B cell (primary cell): ENCODE results near the gene ZNF135. TPM values are rescaled to one million over a fixed set of nuclear protein-coding genes. Genes with fewer than 3 reads are reported as not detected.
A peak's percentile ranks its signal among the peaks of the same experiment; 100 is the strongest.

Experiments
- ATAC-seq: fragments of 200-7000 bp; cut with Tn5 transposase; one replicate; pipeline ENCODE4 v1.10.0; 2021; ENCODE audit warnings: low read depth, mild to moderate bottlenecking, moderate number of reproducible peaks, moderate library complexity
- CTCF ChIA-PET: fragments of 350-600 bp; sonication (Branson Sonifier 250); formaldehyde crosslinking; loops from one replicate; lab custom pipeline; 2021; ENCODE audit warnings: antibody characterized with exemption, inconsistent platforms; lab: Charles Lee
- POLR2A ChIA-PET: fragments of 350-600 bp; sonication (Branson Sonifier 250); formaldehyde crosslinking; loops from one replicate; lab custom pipeline; 2021; ENCODE audit warnings: antibody characterized with exemption; lab: Charles Lee
- DNase-seq: peaks from one replicate; pipeline ENCODE4 v3.0.0; 2013
- H2AFZ ChIP-seq: 2 replicates; pipeline ENCODE4 v1.6.1; 2012; ENCODE audit warnings: mild to moderate bottlenecking, low read depth, low read length; ENCODE audit not compliant: insufficient read depth, poor library complexity, severe bottlenecking
- H3K27ac ChIP-seq, 2 donors: 1 replicate in 1 of 2; 2 replicates in 1 of 2; pipeline ENCODE4 v1.5.1; 2012 to 2013; ENCODE audit warnings: low read length in 2 of 2, mild to moderate bottlenecking in 2 of 2, moderate library complexity in 1 of 2
- H3K27me3 ChIP-seq, 4 experiments: fragments of 200-600 bp in 1 of 4; sonication (generic) in 1 of 4; replicated peaks in 1 of 4; 1 replicate in 2 of 4; 2 replicates in 2 of 4; pipeline versions ENCODE4 v1.6.1 to v1.7.0; 2013 to 2016; ENCODE audit warnings: low read length in 3 of 4, mild to moderate bottlenecking in 2 of 4, mixed read lengths in 1 of 4, moderate library complexity in 1 of 4; ENCODE audit not compliant: insufficient read depth in 4 of 4, control insufficient read depth in 3 of 4; ENCODE audit errors: control extremely low read depth in 1 of 4
- H3K36me3 ChIP-seq, 2 experiments: replicated peaks in 1 of 2; 1 replicate in 1 of 2; 2 replicates in 1 of 2; pipeline versions ENCODE4 v1.6.1 to v1.7.1; 2013; ENCODE audit warnings: low read length in 1 of 2; ENCODE audit not compliant: insufficient read depth in 2 of 2, control insufficient read depth in 1 of 2; ENCODE audit errors: control extremely low read depth in 1 of 2, extremely low read depth in 1 of 2
- H3K4me1 ChIP-seq, 2 donors: fragments of 200-600 bp in 1 of 2; sonication (generic) in 1 of 2; 1 replicate in 1 of 2; 2 replicates in 1 of 2; pipeline versions ENCODE4 v1.5.1 to v1.6.1; 2013 to 2017; ENCODE audit warnings: low read length in 2 of 2; ENCODE audit not compliant: control insufficient read depth in 2 of 2, insufficient read depth in 2 of 2
- H3K4me2 ChIP-seq: replicated peaks from 2 replicates; pipeline ENCODE3; 2012; ENCODE audit warnings: mild to moderate bottlenecking, low read depth, low read length; ENCODE audit not compliant: poor library complexity, severe bottlenecking
- H3K4me3 ChIP-seq, 5 experiments: fragments of 200-600 bp in 1 of 5; sonication (generic) in 1 of 5; 1 replicate in 3 of 5; 2 replicates in 2 of 5; pipeline versions ENCODE4 v1.5.1 to v1.7.0; 2011 to 2016; ENCODE audit warnings: low read length in 4 of 5, mild to moderate bottlenecking in 4 of 5, low read depth in 2 of 5, control low read depth in 1 of 5, moderate library complexity in 1 of 5; ENCODE audit not compliant: insufficient read depth in 1 of 5; ENCODE audit errors: control extremely low read depth in 1 of 5, extremely low read depth in 1 of 5
- H3K79me2 ChIP-seq: fragments of 200-600 bp; sonication (generic); one replicate; pipeline ENCODE4 v1.6.0; 2016; ENCODE audit warnings: low read length; ENCODE audit not compliant: control insufficient read depth, insufficient read depth
- H3K9ac ChIP-seq: fragments of 200-600 bp; sonication (generic); 2 replicates; pipeline ENCODE4 v1.6.1; 2017; ENCODE audit warnings: mild to moderate bottlenecking, low read length, moderate library complexity
- H3K9me3 ChIP-seq, 3 donors: one replicate each; pipeline versions ENCODE4 v1.6.1 to v1.7.1; 2013; ENCODE audit warnings: low read length in 2 of 3; ENCODE audit not compliant: control insufficient read depth in 2 of 3, insufficient read depth in 1 of 3; ENCODE audit errors: control extremely low read depth in 1 of 3
- H4K20me1 ChIP-seq: 2 replicates; pipeline ENCODE4 v1.6.0; 2012; ENCODE audit warnings: mild to moderate bottlenecking, low read length; ENCODE audit not compliant: insufficient read depth, control insufficient read depth, poor library complexity, severe bottlenecking
- H3K27ac Mint-ChIP-seq: one replicate; pipeline ENCODE4 v1.8.0; 2021; ENCODE audit warnings: mixed read lengths
- H3K27me3 Mint-ChIP-seq: one replicate; pipeline ENCODE4 v1.8.0; 2021; ENCODE audit warnings: mixed read lengths
- H3K4me1 Mint-ChIP-seq: one replicate; pipeline ENCODE4 v1.8.0; 2021; ENCODE audit warnings: mixed read lengths
- H3K4me3 Mint-ChIP-seq: one replicate; pipeline ENCODE4 v1.8.0; 2021; ENCODE audit warnings: mixed read lengths
- H3K9me3 Mint-ChIP-seq: one replicate; pipeline ENCODE4 v1.8.0; 2022; ENCODE audit warnings: mixed read lengths; ENCODE audit not compliant: insufficient read depth
- EZH2 ChIP-seq: IDR thresholded peaks from 2 replicates; pipeline ENCODE4 v1.6.1; 2012; ENCODE audit warnings: borderline replicate concordance, low read depth, mild to moderate bottlenecking, moderate library complexity, low read length; ENCODE audit not compliant: insufficient read depth, poor library complexity, severe bottlenecking
- WGBS: methylation state at CpG from one replicate; pipeline ENCODE4 v1.1.5; 2013; ENCODE audit warnings: missing lambda C conversion rate; ENCODE audit not compliant: insufficient coverage; 5-methylcytosine and 5-hydroxymethylcytosine counted together
- intact Hi-C: fragments of 100-400 bp; cut with micrococcal nuclease; formaldehyde crosslinking; loops from one replicate; pipeline ENCODE4 v1.10.0; 2022
- polyA plus RNA-seq: library from polyadenylated mRNA; depleted of rRNA; stranded (reverse); fragments of >200 nt; gene quantifications from 2 replicates; pipeline ENCODE4 v1.2.3, GENCODE V29; 2012
- total RNA-seq, 2 donors: library from RNA; stranded (reverse); fragments of 120-200 nt in 1 of 2; gene quantifications; 1 replicate in 1 of 2; 2 replicates in 1 of 2; pipeline versions ENCODE4 v1.2.3 to v1.2.4, GENCODE V29; 2013 to 2022
- TF ChIP-seq, protein P1 (sequence below): fragments of 200-600 bp; IDR thresholded peaks from one replicate; pipeline ENCODE4 v1.8.0; 2022; ENCODE audit warnings: antibody characterized with exemption, mild to moderate bottlenecking

Gene ZNF135
- total and polyA plus RNA-seq, 2 donors (not counting 1 experiment from before 2014, with no cell fraction given): 8.9 to 10.0 TPM

DNA sequence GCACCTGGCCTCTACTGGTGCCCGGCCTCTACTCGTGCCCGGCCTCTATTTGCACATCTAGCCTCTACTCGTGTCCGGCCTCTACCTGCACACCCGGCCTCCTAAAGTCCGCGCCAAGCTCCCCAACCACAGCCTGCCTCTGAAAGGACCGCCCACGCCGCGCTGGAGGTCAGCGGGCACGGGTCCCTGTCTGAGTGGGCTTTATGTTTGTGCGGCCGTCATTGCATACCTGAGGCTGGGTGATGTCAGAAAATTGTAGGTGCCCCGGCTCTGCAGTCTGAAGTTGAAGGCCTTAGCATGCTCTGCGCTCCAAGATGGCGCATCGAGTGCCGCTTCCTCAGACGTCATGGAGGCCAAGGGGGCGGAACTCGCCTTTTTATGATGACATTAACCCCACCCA is 1.1 kb downstream of the ZNF135 start:
- peak overlapping the region; percentile 71 for H3K4me3 Mint-ChIP-seq
- ATAC-seq: no peak
- no peaks in the 10 kb centered on the region for H4K20me1 ChIP-seq
- peak overlapping the region; percentile 32 for H3K27ac Mint-ChIP-seq
- peaks cover 3% of the 10 kb centered on the region in 2 experiments for H3K36me3 ChIP-seq
- peaks cover 5% of the 10 kb centered on the region for H3K79me2 ChIP-seq
- intact Hi-C loops: no loop called here
- H3K4me2 ChIP-seq: peak overlapping the region; percentile 87
- WGBS: 91% methylated on average over 12 of the region's 24 CpGs
- H3K27ac ChIP-seq: no peak overlapping the region
- H3K27me3 Mint-ChIP-seq: peaks cover 10% of the 10 kb centered on the region
- H3K4me1 ChIP-seq: peaks cover 8 to 16% of the 10 kb centered on the region in 2 donors
- no peak overlapping the region for H2AFZ ChIP-seq
- TF ChIP-seq, protein P1, sequence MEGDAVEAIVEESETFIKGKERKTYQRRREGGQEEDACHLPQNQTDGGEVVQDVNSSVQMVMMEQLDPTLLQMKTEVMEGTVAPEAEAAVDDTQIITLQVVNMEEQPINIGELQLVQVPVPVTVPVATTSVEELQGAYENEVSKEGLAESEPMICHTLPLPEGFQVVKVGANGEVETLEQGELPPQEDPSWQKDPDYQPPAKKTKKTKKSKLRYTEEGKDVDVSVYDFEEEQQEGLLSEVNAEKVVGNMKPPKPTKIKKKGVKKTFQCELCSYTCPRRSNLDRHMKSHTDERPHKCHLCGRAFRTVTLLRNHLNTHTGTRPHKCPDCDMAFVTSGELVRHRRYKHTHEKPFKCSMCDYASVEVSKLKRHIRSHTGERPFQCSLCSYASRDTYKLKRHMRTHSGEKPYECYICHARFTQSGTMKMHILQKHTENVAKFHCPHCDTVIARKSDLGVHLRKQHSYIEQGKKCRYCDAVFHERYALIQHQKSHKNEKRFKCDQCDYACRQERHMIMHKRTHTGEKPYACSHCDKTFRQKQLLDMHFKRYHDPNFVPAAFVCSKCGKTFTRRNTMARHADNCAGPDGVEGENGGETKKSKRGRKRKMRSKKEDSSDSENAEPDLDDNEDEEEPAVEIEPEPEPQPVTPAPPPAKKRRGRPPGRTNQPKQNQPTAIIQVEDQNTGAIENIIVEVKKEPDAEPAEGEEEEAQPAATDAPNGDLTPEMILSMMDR: no peak
- no peak for TF ChIP-seq EZH2
- H3K4me1 Mint-ChIP-seq: peaks cover 12% of the 10 kb centered on the region
- peaks cover 0 to 4% (median 0%) of the 10 kb centered on the region in 4 experiments for H3K27me3 ChIP-seq
- H3K4me3 ChIP-seq: no peak overlapping the region
- peaks cover 5% of the 10 kb centered on the region for H3K9me3 Mint-ChIP-seq
- POLR2A ChIA-PET: no interaction called here
- DNase-seq: no peak
- CTCF ChIA-PET: no interaction called here
- peak overlapping the region; percentile 82 for H3K9ac ChIP-seq
- H3K9me3 ChIP-seq: peaks cover 4 to 80% (median 13%) of the 10 kb centered on the region in 3 donors

DNA sequence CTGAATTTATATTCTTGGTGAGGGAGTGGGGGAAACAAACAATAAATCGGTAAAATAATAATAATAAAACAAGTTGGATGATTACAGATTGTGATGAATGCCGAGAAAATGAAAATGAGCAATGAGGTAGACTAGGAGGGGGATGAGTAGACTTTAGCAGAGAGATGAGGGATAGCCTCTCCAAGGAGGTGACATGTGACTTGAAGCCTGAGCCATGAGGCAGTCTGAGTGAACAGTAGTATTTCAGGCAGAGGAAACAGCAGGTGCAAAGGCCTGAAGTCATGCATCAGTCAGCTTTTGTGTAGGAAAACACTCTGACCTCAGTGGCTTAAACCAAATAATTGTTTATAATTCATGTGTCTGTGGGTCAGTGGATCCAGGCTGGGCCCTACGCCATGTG is 4.6 kb downstream of the ZNF135 start:
- Histone ChIP-seq H3K79me2 (peaks cover 5% of the 10 kb centered on the region), H3K4me3 (no peak overlapping the region), H2AFZ (no peak overlapping the region), H3K36me3 (peaks cover 7% of the 10 kb centered on the region in 2 experiments), H3K9ac (no peak overlapping the region), H3K9me3 (peaks cover 6 to 79% (median 39%) of the 10 kb centered on the region in 3 donors), H3K27me3 (no peaks in the 10 kb centered on the region), H4K20me1 (no peaks in the 10 kb centered on the region), H3K4me2 (no peak overlapping the region), H3K27ac (no peak overlapping the region), H3K4me1 (peaks cover 7 to 15% of the 10 kb centered on the region in 2 donors)
- TF ChIP-seq, protein P1: no peak
- TF ChIP-seq EZH2: no peak
- ChIA-PET CTCF (no interaction called here), POLR2A (no interaction called here)
- no peak overlapping the region for H3K4me3 Mint-ChIP-seq
- no peak for ATAC-seq
- H3K9me3 Mint-ChIP-seq: peaks cover 19% of the 10 kb centered on the region
- H3K27ac Mint-ChIP-seq: no peak overlapping the region
- intact Hi-C loops: no loop called here
- no peaks in the 10 kb centered on the region for H3K27me3 Mint-ChIP-seq
- 90% methylated on average over 2 of the region's 3 CpGs for WGBS
- DNase-seq: no peak
- peaks cover 8% of the 10 kb centered on the region for H3K4me1 Mint-ChIP-seq
